ENCODE measurements around the gene PRKAG2.

Gene PRKAG2

DNA sequence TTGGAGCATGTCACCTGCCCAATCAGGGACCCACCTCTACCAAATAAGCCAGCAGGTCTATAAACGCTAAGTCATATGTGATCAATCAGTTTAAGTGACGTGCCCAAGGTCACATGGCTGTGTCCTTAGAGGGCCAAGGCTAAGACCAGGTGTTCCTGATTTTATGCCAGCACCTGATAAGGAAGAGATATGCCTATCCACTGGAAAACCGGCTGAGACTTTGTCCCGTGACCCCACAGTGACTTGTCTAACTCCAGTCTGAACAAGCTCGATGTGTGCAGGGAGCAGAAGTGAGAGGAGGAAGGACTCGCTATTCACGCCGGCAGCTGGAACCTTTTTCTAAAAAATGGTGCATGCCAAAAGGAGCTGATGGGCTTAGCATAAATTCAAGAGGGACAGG is 57.0 kb downstream of the PRKAG2 start:
- TF ChIP-seq, protein P1, sequence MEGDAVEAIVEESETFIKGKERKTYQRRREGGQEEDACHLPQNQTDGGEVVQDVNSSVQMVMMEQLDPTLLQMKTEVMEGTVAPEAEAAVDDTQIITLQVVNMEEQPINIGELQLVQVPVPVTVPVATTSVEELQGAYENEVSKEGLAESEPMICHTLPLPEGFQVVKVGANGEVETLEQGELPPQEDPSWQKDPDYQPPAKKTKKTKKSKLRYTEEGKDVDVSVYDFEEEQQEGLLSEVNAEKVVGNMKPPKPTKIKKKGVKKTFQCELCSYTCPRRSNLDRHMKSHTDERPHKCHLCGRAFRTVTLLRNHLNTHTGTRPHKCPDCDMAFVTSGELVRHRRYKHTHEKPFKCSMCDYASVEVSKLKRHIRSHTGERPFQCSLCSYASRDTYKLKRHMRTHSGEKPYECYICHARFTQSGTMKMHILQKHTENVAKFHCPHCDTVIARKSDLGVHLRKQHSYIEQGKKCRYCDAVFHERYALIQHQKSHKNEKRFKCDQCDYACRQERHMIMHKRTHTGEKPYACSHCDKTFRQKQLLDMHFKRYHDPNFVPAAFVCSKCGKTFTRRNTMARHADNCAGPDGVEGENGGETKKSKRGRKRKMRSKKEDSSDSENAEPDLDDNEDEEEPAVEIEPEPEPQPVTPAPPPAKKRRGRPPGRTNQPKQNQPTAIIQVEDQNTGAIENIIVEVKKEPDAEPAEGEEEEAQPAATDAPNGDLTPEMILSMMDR (conservative IDR thresholded peaks at IDR 0.05), result no peak
- H3K27ac ChIP-seq, result peak overlapping the region; percentile 88

DNA sequence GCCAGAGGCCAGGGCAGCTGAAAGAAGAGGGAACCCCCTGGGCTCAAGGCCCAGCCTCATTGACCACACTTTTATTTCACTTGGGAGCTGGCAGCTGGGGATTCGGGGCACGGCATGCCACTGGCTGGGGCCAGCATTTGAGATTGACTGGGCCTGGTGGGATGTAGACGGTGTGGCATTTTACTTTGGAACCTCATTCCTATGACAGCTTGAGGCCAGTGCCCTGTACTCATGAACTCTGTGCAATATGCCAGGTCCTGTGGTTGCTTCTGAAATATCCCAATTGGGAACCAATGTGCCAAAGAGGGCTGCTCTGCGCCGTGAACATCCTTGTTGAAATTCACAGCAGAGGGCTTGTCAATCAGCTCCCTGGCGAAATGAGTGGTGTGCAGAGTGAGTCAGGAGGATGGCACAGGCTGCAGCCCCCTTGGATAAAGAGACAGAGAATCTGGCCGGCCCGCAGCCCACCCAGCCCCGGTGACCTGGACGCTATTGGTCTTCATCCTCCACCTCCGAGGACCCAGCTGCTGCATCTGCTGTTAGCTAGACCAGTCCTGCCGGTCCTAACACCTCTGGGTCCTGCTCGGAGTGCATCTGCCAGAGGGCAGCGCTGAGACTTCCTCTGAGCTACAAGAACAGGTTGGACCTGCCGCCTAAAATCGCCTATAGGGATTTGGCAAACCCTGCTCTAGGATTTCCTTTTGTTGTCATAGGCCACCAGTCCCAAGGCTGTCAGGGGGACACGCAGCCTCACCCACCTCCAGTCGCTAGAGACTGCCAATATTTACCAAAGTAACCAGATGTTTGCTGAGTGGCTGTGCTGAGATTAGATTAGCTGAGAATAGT is 58.0 kb downstream of the PRKAG2 start:
- H3K27ac ChIP-seq, result peak overlapping the region; percentile 88
- TF ChIP-seq, protein P1 (conservative IDR thresholded peaks at IDR 0.05), result peak; percentile 31; the same call in 1 of the 2 replicates

DNA sequence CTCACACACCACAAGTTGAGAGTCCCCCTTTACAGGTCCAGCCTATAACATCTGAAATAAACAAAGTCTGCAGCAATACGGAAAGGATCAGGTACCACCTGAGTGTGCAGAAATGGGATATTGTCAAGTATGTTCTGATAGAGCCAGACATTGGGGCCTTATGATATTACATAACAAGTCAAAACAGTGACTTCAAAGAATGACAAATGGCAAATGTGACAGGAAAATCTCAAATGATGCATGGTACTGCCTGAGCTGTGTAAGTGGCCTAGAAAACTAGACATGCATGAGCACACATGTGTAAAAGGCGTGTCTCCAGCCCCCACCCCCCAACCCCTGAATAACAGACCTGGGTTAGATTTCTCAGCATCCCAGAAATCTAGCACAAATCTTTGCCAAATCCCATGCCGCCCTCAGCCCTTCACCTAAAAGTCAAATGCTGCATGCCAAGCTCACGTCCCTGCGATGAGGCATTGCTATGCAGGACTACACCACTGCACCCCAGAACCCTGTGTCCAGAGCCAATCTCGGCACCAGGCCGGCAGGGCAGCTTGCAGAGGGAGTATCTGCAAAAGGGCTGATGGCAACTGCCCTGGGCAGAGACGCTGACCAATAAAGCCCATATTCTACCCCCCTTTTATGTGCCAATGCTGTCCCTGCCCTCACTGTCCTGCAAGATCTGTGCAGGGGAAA is 58.8 kb downstream of the PRKAG2 start:
- TF ChIP-seq, protein P1 (conservative IDR thresholded peaks at IDR 0.05), result no peak
- peak overlapping the region; percentile 88 for H3K27ac ChIP-seq

DNA sequence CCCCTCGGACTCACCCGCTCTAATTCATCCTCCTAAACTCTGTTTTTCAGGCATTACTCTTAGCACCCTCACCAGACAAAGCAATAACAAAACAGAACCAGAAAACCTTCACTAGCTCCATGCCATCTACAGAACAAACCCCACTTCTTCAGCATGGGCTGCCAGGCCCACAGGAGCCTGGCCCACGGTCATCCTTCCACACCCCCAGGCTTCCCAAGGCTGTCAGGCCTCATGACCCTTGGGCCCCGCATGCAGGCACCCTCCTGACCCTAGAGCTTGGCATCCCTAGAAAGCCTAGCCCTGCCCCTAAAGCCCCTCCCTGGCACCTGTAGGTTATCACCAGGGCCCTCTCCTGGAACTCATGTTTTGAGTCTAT is 59.6 kb downstream of the PRKAG2 start:
- H3K27ac ChIP-seq, result peak overlapping the region; percentile 88; the same call in 1 of the 2 replicates
- TF ChIP-seq, protein P1 (conservative IDR thresholded peaks at IDR 0.05), result no peak

DNA sequence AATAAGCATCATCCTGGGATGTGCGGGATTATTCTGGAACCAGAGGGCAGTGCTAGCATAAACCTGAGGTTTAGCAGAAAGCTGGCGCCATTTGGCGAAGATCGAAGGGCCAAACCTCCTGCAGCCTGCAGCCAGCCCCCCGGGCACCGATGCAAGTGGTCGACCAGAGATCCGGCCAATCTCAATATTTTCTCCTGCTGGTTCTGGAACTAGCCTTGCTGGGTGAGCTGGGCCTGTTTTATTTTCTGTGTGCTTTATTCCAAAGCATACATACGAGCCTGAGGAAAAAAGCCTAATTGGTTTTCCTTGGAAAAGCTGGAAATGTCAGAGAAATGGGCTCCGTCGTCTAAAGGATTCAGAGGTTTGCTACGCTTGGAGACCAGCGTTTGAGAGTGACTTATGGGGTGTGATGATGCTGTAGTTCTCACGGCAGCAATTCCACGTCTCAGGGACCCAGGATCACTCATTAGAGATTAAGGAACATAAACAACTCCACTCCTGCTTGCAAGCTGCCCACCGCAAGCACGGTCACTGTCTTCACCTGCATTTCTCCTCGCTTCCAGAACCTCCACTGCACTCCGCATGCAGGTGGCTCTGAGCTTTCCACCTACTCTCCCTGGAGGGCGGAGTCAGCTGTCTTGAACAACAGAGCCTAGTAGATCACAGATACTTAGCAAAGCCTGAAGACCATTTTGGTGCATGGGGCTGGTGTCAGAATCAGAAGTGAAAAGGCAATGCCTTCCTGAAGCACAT is 60.2 kb downstream of the PRKAG2 start:
- peak overlapping the region; percentile 88; the same call in 1 of the 2 replicates for H3K27ac ChIP-seq
- TF ChIP-seq, protein P1 (conservative IDR thresholded peaks at IDR 0.05), result no peak

DNA sequence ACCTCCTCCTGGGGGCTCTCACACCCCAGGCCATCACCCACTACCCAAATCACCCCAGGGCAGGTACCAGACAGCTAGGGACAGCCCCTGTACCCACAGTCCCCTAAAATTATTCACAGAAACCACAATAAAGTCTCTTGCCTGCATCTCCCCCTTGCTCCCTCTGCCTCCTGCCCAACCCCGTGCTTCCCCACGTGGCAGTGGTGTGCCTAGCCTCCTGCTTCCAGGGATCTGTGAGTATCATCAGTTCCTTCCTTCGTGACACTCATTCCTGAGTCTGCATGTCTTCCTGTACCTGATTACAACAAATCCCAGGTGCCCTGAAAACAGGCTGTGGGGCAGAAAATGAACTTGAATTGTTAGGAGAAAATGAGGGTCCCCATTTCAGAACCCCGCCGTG is 61.5 kb downstream of the PRKAG2 start:
- TF ChIP-seq, protein P1 (conservative IDR thresholded peaks at IDR 0.05), result no peak

More for the DNA sequence above, 61.5 kb downstream of the PRKAG2 start:
- no peak overlapping the region for H3K27ac ChIP-seq

Measured in VCaP (cell line).